NCI-H2107 treated with DMSO at 0.1 percent for 48 hours (cell line): ENCODE measurements around the gene PAX7.
"Not testable (repeated sequence)": the region's sequence is repeated elsewhere in the genome, so short reads cannot be mapped to it uniquely, and the experiment has no call there.

Source experiments
- DNase-seq: peaks from one replicate; lab custom pipeline; 2025; ENCODE audit not compliant: unreplicated experiment; lab: John Stamatoyannopoulos, UW

PAX7 gene

GRCh38 chr1:18630511-18631495 is at the start of gene PAX7:
Gene PAX7 (plus strand): TSS chr1:18630846. CDS start chr1:18631604, 758 bp downstream.
- no peak for DNase-seq

- DNase-seq = no peak
Observed at GRCh38 chr1:18581420-18581880, 49.2 kb upstream of the PAX7 start.

- no peak for DNase-seq
Observed at GRCh38 chr1:18582890-18583289, 47.8 kb upstream of the PAX7 start.

GRCh38 chr1:18583326-18583941 is 47.2 kb upstream of the PAX7 start:
- DNase-seq = no peak

GRCh38 chr1:18586016-18586415 is 44.6 kb upstream of the PAX7 start:
- not testable (repeated sequence) for DNase-seq

GRCh38 chr1:18588093-18588492 is 42.6 kb upstream of the PAX7 start:
- DNase-seq = no peak

- no peak for DNase-seq
Observed at GRCh38 chr1:18592368-18592767, 38.3 kb upstream of the PAX7 start.

GRCh38 chr1:18597160-18598042 is 33.2 kb upstream of the PAX7 start:
- DNase-seq = peak; percentile 15

- no peak for DNase-seq
Observed at GRCh38 chr1:18599086-18599485, 31.6 kb upstream of the PAX7 start.

- no peak for DNase-seq
Observed at GRCh38 chr1:18599704-18600103, 30.9 kb upstream of the PAX7 start.

GRCh38 chr1:18602533-18603211 is 28.0 kb upstream of the PAX7 start:
- no peak for DNase-seq

- no peak for DNase-seq
Observed at GRCh38 chr1:18603212-18603852, 27.3 kb upstream of the PAX7 start.

GRCh38 chr1:18606443-18607288 is 24.0 kb upstream of the PAX7 start:
- no peak for DNase-seq

- no peak for DNase-seq
Observed at GRCh38 chr1:18607289-18607760, 23.3 kb upstream of the PAX7 start.

GRCh38 chr1:18608534-18608933 is 22.1 kb upstream of the PAX7 start:
- no peak for DNase-seq

GRCh38 chr1:18611311-18611710 is 19.3 kb upstream of the PAX7 start:
- DNase-seq = no peak

- DNase-seq = no peak
Observed at GRCh38 chr1:18612073-18612472, 18.6 kb upstream of the PAX7 start.

GRCh38 chr1:18614069-18614735 is 16.4 kb upstream of the PAX7 start:
- no peak for DNase-seq
